ENCODE data around the gene AP2A2.
"Not testable (repeated sequence)": the region's sequence is repeated elsewhere in the genome, so short reads cannot be mapped to it uniquely, and the experiment has no call there.

The AP2A2 gene

DNA sequence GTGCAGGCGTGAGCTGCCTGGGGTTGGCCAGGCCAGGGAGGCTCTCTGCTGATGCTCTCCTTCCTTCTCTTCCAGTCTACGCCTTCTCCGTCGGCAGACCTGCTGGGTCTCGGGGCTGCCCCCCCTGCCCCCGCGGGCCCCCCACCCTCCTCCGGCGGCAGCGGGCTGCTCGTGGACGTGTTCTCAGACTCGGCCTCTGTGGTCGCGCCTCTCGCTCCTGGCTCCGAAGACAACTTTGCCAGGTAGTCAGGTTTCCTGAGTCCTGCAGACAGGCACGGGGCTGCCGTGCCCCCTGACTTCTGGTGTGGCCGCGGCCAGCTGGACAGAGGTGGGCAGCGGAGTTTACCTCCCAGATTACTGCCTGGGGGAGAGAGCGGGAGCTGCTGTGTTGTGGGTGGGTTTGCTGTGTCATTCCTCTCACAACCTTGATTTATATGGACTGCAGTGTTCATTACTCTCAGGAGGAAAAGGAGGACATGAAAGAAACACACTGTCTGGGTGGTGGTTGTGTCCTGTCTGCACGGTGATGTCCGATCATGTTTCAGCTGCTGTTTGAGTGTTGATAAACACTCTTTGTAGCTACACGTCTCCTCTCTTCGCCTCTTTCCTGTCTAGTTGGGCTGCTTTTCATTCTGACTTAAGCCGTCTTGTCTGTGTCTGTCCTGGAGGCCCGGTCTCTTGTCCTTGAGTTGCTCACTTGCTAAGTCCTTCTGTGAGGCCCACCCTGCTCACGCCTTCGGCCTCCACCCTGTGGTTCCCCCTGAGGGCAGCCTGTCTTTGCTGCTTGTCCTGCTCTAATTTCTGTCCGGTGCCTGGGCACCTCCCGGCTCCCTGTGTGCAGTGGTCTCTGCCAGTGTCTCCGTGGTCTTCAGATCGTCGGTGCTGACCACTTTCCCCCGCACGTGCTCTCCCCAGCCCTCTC, 74.9 kb downstream of the AP2A2 start:
- no peak for DNase-seq

DNA sequence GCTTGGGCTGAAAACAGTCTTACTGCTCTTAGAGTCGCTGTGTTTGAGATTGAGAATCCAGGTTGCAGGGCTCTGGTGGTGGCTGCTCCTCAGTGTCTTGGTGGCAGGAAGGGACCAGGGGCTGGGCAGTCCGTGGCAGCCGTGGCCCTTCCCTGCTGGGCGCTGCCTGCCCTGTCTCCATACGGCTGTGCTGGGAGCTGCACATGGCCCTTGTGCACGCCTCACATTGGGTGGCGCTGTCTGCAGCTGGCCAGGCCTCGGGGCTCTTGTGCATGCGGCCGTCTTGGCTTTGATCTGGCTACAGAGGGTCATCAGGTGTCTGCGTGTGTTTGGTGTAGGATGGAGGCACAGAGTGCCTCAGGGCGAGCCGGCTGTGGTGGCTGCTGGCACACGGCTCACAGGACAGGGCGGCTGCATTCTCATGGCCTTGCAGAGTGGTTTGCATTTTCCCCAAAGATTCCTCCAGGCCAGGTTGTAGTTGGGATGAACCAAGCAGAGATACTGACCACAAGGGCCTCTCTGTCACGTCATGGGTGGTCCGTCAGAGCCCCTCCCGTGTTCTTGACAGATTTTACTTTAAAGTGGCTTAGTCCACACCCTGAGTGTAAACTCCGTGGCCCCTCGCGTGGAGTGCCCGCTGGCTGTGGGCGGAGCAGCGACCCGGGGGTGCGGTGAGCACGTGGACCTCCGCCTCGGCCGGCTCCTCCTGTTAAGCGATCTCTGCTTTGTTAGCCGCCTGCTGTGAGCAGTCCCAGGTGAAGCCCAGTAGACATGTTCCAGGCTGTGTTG, 76.1 kb downstream of the AP2A2 start:
- no peak for DNase-seq

DNA sequence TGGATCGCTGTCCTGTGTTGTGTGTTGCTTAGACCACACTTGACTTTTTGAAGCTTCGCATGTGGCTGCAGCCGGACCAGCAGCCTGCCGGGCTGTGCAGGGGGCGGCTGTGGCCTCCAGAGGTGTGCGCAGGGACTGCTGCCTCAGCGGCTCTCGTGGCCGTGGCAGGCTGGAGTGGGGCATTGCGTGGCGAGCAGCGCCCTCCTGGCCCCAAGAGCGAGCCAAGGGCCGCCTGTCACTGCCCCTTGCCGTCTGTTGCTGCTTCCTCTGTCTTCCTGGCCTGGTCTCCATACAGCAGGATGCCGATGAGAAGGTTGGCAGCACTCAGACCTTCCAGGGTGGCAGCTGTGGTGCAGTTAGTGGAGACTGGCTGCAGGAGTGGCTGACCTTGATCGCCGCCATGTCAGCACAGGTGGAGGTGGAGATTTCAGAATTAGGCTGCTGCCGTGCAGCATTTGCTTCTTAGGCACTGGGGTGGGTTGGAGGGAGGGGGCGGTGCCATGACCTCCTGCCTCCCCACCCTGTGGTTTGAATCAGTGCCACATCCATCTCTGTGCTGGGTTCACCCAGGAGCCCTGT, 76.8 kb downstream of the AP2A2 start:
- no peak for DNase-seq

DNA sequence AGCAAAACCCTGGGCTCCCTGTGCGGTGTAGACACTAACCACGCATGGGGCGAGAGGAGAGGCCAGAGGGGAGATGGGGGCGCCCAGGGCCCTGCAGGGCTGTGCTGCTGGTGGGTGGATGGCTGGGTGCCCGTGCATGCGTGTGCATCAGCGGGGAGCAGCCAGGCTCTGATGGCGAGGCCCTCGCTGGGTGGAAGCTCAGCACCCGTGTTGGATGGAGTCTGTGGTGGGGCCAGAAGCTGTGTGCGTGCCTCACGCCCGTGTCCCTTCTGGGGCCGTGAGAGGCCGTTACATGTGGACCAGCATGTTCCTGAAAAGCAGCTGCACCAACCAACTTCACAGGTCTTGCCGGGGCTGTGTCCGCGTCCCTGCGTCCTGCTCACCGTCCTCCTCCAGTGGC, 77.5 kb downstream of the AP2A2 start:
- DNase-seq = no peak

- DNase-seq = peak in 1 of 2 experiments; percentile 8
These were observed 80.3 kb downstream of the AP2A2 start for GRCh38 chr11:1005928-1006327.

DNA sequence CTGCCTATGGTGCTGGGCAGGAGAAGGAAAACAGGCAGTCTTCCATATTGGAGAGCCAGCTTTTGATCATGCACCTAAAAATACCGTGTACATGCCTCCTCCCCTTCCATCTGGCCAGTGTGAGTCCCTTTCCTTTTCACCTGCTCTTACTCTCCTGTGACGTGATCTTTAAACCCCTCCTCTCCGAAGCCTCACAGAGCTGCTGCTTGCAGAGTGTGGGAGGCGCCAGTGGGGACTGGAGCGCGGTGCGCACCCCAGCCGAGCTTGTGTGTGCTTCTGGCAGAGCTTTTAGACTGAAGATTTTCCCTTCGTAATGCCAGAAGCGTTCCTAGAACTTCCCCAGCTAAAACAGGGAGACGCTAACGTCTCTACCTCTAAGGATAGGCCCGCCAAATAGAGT, 81.1 kb downstream of the AP2A2 start:
- DNase-seq = no peak

DNA sequence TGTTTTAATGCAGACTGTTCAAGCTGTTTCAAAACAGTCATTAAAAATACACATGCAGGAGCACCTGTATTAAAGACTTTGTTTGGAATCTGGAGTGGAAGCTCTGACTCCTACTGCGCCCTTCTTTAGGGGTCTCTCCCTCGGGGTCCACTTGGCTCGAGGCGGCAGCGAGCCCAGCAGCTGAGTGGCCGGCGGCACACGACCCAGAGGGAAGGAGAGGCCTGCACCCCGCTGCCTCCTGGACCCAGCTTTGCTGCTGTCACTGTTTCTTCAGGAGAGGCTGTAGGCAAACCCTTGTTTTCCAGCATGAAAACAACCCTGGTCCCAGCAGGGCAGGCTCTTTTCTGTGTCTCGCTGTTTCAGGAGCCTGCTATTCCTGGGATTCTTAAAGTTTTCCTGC, 81.6 kb downstream of the AP2A2 start:
- no peak for DNase-seq

DNA sequence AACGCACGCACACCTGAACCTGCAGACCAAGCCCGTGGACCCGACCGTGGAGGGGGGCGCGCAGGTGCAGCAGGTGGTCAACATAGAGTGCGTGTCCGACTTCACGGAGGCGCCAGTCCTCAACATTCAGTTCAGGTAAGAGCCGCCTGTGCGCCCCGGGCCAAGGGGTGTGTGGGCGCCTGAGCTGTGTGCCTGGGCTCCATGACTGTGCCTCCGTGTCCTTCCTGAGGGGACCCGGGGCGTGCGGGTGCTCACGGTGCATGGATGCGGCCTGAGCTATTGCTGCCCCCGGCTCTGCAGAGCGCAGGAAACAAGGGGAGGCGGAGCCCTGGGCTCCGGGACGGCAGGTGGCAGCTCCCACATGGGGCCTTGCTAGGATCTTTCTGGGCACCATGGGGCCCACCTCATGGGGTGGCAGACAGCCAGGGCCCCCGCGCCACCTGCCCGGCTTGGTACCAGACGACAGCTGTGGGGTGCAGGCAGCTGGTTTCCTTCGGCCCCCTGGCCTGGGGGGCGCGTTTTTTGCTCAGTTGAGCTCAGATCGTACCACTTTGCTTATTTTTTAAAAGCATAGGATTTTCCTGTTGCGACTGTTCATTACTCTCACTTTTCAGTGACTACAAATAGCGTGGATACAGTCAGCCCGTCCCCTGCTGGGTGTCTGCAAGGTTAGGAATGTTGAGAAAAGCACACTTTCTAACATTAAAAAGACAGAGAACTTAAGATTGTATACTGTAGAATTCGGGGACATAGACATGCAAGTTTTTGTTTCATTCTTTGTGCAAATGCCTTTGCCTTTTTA, 82.5 kb downstream of the AP2A2 start:
- no peak for DNase-seq

GRCh38 chr11:1008803-1009145, 83.1 kb downstream of the AP2A2 start:
- no peak for DNase-seq

DNA sequence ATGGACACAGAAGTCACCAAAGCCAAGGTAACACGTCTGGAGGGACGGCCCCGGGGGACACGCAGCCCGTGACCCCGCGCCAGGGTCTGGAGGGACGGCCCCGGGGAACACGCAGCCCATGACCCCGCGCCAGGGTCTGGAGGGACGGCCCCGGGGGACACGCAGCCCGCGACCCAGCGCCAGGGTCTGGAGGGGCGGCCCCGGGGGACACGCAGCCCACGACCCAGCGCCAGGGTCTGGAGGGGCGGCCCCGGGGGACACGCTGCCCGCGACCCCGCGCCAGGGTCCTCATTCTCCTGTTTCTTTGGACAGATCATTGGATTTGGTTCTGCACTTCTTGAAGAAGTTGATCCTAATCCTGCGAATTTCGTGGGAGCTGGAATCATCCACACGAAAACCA, 83.7 kb downstream of the AP2A2 start:
- no peak for DNase-seq

DNA sequence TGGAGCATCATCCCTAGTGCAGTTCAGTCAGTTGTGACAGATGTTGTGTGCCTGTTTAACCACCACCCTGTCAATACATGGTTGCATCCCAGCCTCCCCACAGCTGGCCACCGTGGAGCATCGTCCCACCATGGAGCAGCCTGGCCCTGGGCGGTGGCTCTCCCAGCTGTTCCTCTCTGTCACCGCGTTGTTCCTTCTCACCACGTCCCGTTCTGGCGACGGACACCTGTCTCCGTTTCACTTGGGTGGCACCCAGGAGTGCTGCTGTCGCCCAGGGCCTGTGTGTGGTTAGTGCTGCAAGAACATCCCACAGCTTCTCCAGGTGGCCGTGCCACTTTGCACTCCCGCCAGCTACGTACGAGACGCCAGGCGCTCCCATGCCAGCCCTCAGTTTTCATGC, 84.3 kb downstream of the AP2A2 start:
- no peak for DNase-seq

- no peak for DNase-seq
These were observed 85.1 kb downstream of the AP2A2 start for GRCh38 chr11:1010551-1011319.

DNA sequence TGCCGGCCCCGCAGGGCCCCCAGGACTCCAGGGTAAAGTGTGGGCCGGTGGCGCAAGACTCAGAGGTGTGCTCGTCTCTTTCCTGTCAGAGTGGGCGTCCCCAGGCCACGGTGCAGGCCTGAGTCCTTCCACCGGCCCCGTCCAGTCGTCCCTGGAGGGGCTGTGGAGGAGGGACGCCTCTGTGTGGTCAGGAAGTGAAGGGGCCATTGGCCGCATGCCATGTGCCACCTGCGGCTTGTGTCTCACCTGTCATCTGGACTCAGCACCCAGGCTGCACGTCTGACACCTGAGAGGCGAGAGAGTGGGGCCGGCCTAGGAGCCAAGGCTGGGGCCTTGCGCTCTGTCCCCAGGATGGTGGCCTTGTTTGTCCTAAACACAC, 85.6 kb downstream of the AP2A2 start:
- DNase-seq = no peak

GRCh38 chr11:1012291-1012690, 86.6 kb downstream of the AP2A2 start:
- no peak for DNase-seq

- no peak for DNase-seq
These were observed 87.3 kb downstream of the AP2A2 start for GRCh38 chr11:1012740-1013630.

- DNase-seq = no peak
These were observed 87.9 kb downstream of the AP2A2 start for GRCh38 chr11:1013631-1013935.

- DNase-seq = no peak
These were observed 88.6 kb downstream of the AP2A2 start for GRCh38 chr11:1014276-1014675.

DNA sequence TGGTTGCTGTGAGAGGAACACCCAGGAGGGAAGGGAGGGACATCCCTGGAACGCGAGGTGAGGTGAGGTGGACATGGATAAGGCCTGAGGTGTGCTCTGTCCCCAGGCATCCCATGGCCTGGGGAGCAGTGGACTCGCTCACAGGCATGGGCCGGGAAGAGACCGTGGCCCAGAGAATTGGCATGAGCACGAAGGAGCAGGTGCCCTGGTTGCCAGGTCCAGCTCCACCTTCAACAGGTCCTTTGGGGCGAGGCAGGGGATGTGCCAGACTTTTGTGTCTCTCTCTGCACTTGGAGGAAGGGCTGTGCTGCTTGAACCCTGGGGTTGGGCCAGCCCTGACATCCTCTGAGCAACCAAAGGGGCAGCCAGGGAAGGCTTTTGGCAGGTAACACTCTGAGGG, 89.4 kb downstream of the AP2A2 start:
- DNase-seq = no peak

- no peak for DNase-seq
These were observed 90.3 kb downstream of the AP2A2 start for GRCh38 chr11:1015826-1016545.

DNA sequence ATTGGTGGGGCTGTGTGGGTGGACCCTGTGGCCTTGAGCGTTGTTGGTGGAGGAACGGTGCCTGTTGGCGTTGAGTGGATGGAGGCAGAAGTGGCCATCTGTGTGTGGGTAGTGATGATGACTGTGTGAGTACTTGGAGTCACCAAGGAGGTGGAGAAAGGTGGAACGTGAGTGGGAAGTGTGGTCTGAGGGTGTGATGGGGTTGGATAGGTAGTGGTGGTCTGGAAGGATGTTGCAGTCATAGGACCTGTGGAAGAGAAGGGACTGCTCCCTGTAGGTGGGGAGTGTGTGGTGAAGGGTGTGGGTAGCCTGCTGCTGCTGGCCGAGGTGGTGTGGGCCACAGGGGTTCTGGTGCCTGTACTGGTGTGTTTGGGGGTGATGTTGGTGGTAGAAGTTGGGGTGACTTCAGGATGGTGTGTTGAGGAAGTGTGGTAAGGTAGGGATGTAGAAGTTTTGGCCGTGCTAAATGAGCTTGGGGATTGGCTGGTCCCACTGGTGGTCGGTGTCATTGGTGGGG, 91.0 kb downstream of the AP2A2 start:
- DNase-seq = not testable (repeated sequence)

Measured in NCI-H446 (cell line).